Upper lobe of left lung (tissue), 6 donors: Measurements from ENCODE around the gene CDK5RAP2. TPM values are rescaled to one million over a fixed set of nuclear protein-coding genes. Genes with fewer than 3 reads are reported as not detected.

Experiments used
- ATAC-seq, 2 donors: fragments of 200-7000 bp; cut with Tn5 transposase; one replicate each; pipeline ENCODE4 v1.9.1; 2022; ENCODE audit warnings: mild to moderate bottlenecking in 2 of 2, moderate library complexity in 2 of 2; ENCODE audit not compliant: low FRiP score in 2 of 2
- DNase-seq, 2 donors: peaks; one replicate each; pipeline ENCODE4 v3.0.0-alpha.2; 2019 to 2020
- H3K27ac ChIP-seq, 4 donors: fragments of 200-600 bp; sonication (generic); one replicate each; pipeline ENCODE4 v1.5.1; 2016 to 2019
- H3K27me3 ChIP-seq, 4 donors: fragments of 200-600 bp; sonication (generic); one replicate each; pipeline ENCODE4 v1.5.1; 2017 to 2019
- H3K36me3 ChIP-seq, 4 donors: fragments of 200-600 bp; sonication (generic); one replicate each; pipeline ENCODE4 v1.5.1; 2016 to 2019
- H3K4me1 ChIP-seq, 4 donors: fragments of 200-600 bp; sonication (generic); one replicate each; pipeline ENCODE4 v1.5.1; 2018 to 2019
- H3K4me3 ChIP-seq, 4 donors: fragments of 200-600 bp; sonication (generic); one replicate each; pipeline ENCODE4 v1.5.1; 2017 to 2019; ENCODE audit warnings: mild to moderate bottlenecking in 2 of 4, moderate library complexity in 1 of 4
- H3K9me3 ChIP-seq, 4 donors: fragments of 200-600 bp; sonication (generic); one replicate each; pipeline ENCODE4 v1.5.1; 2018 to 2019
- EP300 ChIP-seq, 4 donors: sonication (generic); formaldehyde crosslinking; IDR thresholded peaks; one replicate each; pipeline ENCODE4 v1.5.1; 2017; ENCODE audit warnings: antibody characterized with exemption in 4 of 4, control low read depth in 2 of 4
- POLR2A ChIP-seq, 4 donors: fragments of 450-650 bp; IDR thresholded peaks; one replicate each; pipeline ENCODE4 v1.5.1; 2016 to 2017; ENCODE audit warnings: antibody characterized with exemption in 4 of 4, mild to moderate bottlenecking in 2 of 4
- POLR2AphosphoS5 ChIP-seq, 2 donors: sonication (generic); formaldehyde crosslinking; IDR thresholded peaks; one replicate each; pipeline ENCODE4 v1.5.1; 2017; ENCODE audit warnings: antibody characterized with exemption in 2 of 2
- WGBS, 2 donors: methylation state at CpG; one replicate each; pipeline ENCODE4 v1.1.5; 2017 to 2018; 5-methylcytosine and 5-hydroxymethylcytosine counted together
- total RNA-seq, 6 donors: library from RNA; depleted of rRNA in 4 of 6; stranded (reverse); fragments of >200 nt in 4 of 6; gene quantifications; one replicate each; pipeline versions ENCODE4 v1.1.0 to v1.2.1, GENCODE V29; 2016 to 2021
- TF ChIP-seq, protein P1 (sequence below), 6 experiments: fragments of 450-650 bp in 4 of 6; fragments of 200-600 bp in 2 of 6; sonication (generic) in 2 of 6; IDR thresholded peaks; one replicate each; pipeline ENCODE4 v1.5.1; 2016 to 2019; ENCODE audit warnings: antibody characterized with exemption in 6 of 6
- donor health status: DM: no; HTN: no; CAD: no; lungs with moderate emphysema.
- donor health status: DM: no; HTN: yes; CAD: no; lungs with severe emphysema.

Gene CDK5RAP2
- total RNA-seq, 6 donors from 2014 or later, result 41.7 to 137 (median 51.6) TPM

DNA sequence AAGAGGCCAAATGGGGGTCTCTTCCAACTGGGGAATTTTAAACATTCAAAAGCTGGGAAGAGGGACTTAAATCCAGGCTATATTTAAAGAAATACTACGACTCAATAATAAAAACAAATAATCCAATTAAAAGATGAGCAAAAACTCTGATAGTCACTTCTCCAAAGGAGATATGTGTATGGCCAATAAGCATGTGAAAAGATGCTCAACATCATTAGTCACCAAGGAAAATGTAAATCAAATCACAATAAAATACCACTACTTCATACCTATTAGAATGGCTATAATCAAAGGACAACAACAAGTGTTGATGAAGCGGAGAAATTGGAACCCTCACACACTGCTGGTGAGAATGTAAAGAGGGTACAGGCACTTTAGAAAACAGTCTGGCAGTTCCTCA is 130.4 kb downstream of the CDK5RAP2 start:
- Histone ChIP-seq H3K36me3 (peaks cover 0 to 29% (median 10%) of the 10 kb centered on the region in 4 donors), H3K4me3 (no peak overlapping the region), H3K27ac (no peak overlapping the region), H3K27me3 (no peaks in the 10 kb centered on the region), H3K4me1 (peaks cover 6 to 19% (median 9%) of the 10 kb centered on the region in 4 donors), H3K9me3 (no peaks in the 10 kb centered on the region)
- DNase-seq, result no peak
- TF ChIP-seq POLR2AphosphoS5 (IDR thresholded peaks at IDR 0.05), result no peak
- TF ChIP-seq, protein P1, sequence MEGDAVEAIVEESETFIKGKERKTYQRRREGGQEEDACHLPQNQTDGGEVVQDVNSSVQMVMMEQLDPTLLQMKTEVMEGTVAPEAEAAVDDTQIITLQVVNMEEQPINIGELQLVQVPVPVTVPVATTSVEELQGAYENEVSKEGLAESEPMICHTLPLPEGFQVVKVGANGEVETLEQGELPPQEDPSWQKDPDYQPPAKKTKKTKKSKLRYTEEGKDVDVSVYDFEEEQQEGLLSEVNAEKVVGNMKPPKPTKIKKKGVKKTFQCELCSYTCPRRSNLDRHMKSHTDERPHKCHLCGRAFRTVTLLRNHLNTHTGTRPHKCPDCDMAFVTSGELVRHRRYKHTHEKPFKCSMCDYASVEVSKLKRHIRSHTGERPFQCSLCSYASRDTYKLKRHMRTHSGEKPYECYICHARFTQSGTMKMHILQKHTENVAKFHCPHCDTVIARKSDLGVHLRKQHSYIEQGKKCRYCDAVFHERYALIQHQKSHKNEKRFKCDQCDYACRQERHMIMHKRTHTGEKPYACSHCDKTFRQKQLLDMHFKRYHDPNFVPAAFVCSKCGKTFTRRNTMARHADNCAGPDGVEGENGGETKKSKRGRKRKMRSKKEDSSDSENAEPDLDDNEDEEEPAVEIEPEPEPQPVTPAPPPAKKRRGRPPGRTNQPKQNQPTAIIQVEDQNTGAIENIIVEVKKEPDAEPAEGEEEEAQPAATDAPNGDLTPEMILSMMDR (IDR thresholded peaks at IDR 0.05), result no peak
- TF ChIP-seq EP300 (IDR thresholded peaks at IDR 0.05), result no peak
- TF ChIP-seq POLR2A (IDR thresholded peaks at IDR 0.05), result no peak
- ATAC-seq, result no peak
- 97 to 98% methylated on average over 2 of the region's 2 CpGs for WGBS, 2 donors

DNA sequence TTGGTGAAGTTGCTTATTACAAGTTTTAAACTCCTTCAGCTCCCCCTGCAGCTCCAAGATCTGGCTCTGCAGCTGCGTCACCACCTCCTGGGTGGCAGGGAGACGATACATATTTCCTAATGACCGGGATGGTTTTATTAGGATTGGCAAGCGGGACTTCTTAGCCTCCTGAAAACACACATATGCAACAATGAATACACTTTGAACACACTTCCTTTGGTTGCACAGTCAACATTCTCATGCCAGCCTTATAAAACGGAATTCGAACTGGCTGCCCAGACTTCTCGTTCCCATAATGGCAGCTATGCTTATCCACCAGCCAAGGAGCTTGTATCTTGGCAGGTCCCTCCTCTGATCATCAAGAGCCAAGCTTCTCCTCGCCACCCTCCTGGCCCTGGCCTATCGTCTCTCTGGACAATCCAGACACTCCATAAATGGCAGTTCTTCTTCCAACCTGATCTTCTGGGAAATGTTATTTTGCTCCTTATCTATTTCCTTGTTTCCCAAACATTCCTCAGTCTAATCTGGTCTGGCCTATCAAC is 131.9 kb downstream of the CDK5RAP2 start:
- Histone ChIP-seq H3K36me3 (peaks cover 0 to 23% (median 9%) of the 10 kb centered on the region in 4 donors), H3K27ac (no peak overlapping the region), H3K4me1 (peaks cover 6 to 24% (median 10%) of the 10 kb centered on the region in 4 donors), H3K9me3 (no peaks in the 10 kb centered on the region), H3K4me3 (no peak overlapping the region), H3K27me3 (no peaks in the 10 kb centered on the region)
- no peak for DNase-seq
- TF ChIP-seq, protein P1 (IDR thresholded peaks at IDR 0.05), result no peak
- TF ChIP-seq POLR2AphosphoS5 (IDR thresholded peaks at IDR 0.05) (no peak), EP300 (IDR thresholded peaks at IDR 0.05) (no peak), POLR2A (IDR thresholded peaks at IDR 0.05) (no peak)
- WGBS, 2 donors, result 90 to 93% methylated on average over 9 of the region's 9 CpGs
- ATAC-seq, result no peak

DNA sequence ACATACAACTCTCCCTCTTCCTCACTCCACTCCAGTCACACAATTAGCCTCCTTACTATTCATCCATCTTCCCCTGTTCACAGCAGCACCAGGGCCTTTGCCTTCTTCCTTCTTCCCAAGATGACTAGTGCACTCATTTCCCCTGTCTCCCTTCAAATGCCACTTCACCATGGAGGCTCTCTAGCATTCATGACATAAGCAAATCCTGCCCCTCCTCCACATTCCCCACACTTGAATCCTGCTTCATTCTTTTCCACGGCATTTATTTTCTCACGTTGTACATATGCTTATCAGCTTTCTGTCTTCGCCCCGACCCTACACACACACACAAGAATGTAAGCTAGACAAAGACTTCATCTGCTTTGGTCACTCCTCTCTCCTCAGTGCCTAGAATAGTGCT is 133.3 kb downstream of the CDK5RAP2 start:
- no peak for DNase-seq
- no peaks in the 10 kb centered on the region for H3K27me3 ChIP-seq
- no peaks in the 10 kb centered on the region for H3K9me3 ChIP-seq
- 65 to 78% methylated on average over 4 of the region's 4 CpGs for WGBS, 2 donors
- no peak overlapping the region for H3K4me3 ChIP-seq
- TF ChIP-seq POLR2AphosphoS5 (IDR thresholded peaks at IDR 0.05) (no peak), POLR2A (IDR thresholded peaks at IDR 0.05) (no peak), EP300 (IDR thresholded peaks at IDR 0.05) (no peak)
- TF ChIP-seq, protein P1 (IDR thresholded peaks at IDR 0.05), result no peak
- peaks cover 6 to 24% (median 14%) of the 10 kb centered on the region in 4 donors for H3K4me1 ChIP-seq
- H3K36me3 ChIP-seq, result peaks cover 0 to 23% (median 10%) of the 10 kb centered on the region in 4 donors
- H3K27ac ChIP-seq, result no peak overlapping the region
- ATAC-seq, result no peak

DNA sequence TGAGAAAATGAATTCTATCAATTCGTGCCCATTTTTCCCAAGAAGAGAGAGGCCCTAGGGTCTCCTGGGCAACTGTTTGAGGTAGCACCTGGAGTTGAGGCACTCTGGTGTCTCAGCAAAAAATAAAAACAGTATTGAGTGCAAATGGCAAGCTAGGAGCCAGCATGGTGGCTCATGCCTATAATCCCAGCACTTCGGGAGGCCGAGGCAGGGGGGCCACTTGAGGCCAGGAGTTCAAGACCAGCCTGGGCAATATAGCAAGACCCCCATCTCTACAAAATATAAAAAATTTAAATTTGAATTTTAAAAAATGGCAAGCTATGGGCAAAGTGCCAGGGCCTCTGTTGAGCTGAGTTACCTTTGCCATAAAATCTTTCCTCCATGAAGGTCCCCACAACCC is 136.0 kb downstream of the CDK5RAP2 start:
- Histone ChIP-seq H3K4me3 (no peak overlapping the region), H3K4me1 (peaks cover 6 to 24% (median 17%) of the 10 kb centered on the region in 4 donors), H3K27me3 (no peaks in the 10 kb centered on the region), H3K36me3 (peaks cover 0 to 44% (median 10%) of the 10 kb centered on the region in 4 donors), H3K9me3 (no peaks in the 10 kb centered on the region), H3K27ac (no peak overlapping the region)
- DNase-seq (no peak), ATAC-seq (no peak)
- 93 to 98% methylated on average over 3 of the region's 3 CpGs for WGBS, 2 donors
- TF ChIP-seq EP300 (IDR thresholded peaks at IDR 0.05) (no peak), POLR2A (IDR thresholded peaks at IDR 0.05) (no peak), POLR2AphosphoS5 (IDR thresholded peaks at IDR 0.05) (no peak)
- TF ChIP-seq, protein P1 (IDR thresholded peaks at IDR 0.05), result no peak

DNA sequence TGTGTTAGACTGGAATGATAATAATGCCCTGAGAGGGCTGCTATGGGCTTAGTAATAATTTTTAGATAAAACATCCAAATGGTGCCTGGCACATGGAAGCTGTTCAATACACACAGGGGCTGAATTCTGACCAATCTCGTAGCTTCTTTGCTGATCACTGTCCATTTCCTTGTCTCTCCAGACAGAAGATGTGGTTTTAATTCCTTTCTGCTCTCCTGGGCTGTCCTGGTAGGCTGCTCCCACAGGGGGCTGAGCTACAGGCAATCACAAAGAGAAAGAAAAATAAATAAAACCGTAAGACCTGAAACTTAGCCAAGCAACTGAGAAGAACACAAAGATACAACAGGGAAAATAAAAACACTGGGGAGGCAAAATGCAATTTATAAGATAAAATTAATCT is 136.5 kb downstream of the CDK5RAP2 start:
- TF ChIP-seq, protein P1 (IDR thresholded peaks at IDR 0.05), result no peak
- TF ChIP-seq POLR2AphosphoS5 (IDR thresholded peaks at IDR 0.05), result no peak
- no peak for TF ChIP-seq POLR2A (IDR thresholded peaks at IDR 0.05)
- DNase-seq (no peak), ATAC-seq (no peak)
- H3K9me3 ChIP-seq, result no peaks in the 10 kb centered on the region
- H3K36me3 ChIP-seq, result peaks cover 0 to 45% (median 10%) of the 10 kb centered on the region in 4 donors
- no peak overlapping the region for H3K27ac ChIP-seq
- no peak overlapping the region for H3K4me3 ChIP-seq
- H3K27me3 ChIP-seq, result no peaks in the 10 kb centered on the region
- 68 to 79% methylated on average over 2 of the region's 2 CpGs for WGBS, 2 donors
- H3K4me1 ChIP-seq, result peaks cover 6 to 24% (median 19%) of the 10 kb centered on the region in 4 donors
